Gastrocnemius medialis (tissue), 4 donors: ENCODE measurements around the gene HRH2. TPM values are rescaled to one million over a fixed set of nuclear protein-coding genes. Genes with fewer than 3 reads are reported as not detected.

Experiments used
- ATAC-seq, 2 donors: fragments of 150-250 bp; one replicate each; pipeline ENCODE4 v1.9.1; 2016
- DNase-seq, 2 donors: peaks; one replicate each; pipeline ENCODE4 v3.0.0-alpha.2; 2019
- H3K27ac ChIP-seq, 4 donors: fragments of 200-600 bp; sonication (generic); 1 replicate in 1 of 4; 2 replicates in 3 of 4; pipeline ENCODE4 v1.5.1; 2016 to 2018; ENCODE audit warnings: mild to moderate bottlenecking in 2 of 4, moderate library complexity in 1 of 4
- H3K27me3 ChIP-seq, 3 donors: fragments of 200-600 bp; sonication (generic) in 2 of 3; 1 replicate in 1 of 3; 2 replicates in 2 of 3; pipeline versions ENCODE4 v1.5.1 to v1.6.0; 2016 to 2019; ENCODE audit warnings: mild to moderate bottlenecking in 1 of 3, moderate library complexity in 1 of 3
- H3K36me3 ChIP-seq, 2 donors: fragments of 200-600 bp; sonication (generic) in 1 of 2; one replicate each; pipeline ENCODE4 v1.5.1; 2017 to 2018
- H3K4me1 ChIP-seq, 2 donors: fragments of 200-600 bp; sonication (generic) in 1 of 2; one replicate each; pipeline ENCODE4 v1.5.1; 2016 to 2017; ENCODE audit warnings: mild to moderate bottlenecking in 2 of 2
- H3K4me3 ChIP-seq, 4 donors: fragments of 200-600 bp; sonication (generic) in 3 of 4; 1 replicate in 1 of 4; 2 replicates in 3 of 4; pipeline ENCODE4 v1.5.1; 2016 to 2019; ENCODE audit warnings: mild to moderate bottlenecking in 2 of 4
- H3K9me3 ChIP-seq, 3 donors: fragments of 200-600 bp; sonication (generic) in 2 of 3; 1 replicate in 1 of 3; 2 replicates in 2 of 3; pipeline ENCODE4 v1.5.1; 2016 to 2019
- CTCF ChIP-seq, 5 experiments: fragments of 450-650 bp in 3 of 5; fragments of 200-600 bp in 2 of 5; sonication (generic) in 2 of 5; IDR thresholded peaks in 4 of 5; conservative IDR thresholded peaks in 1 of 5; 1 replicate in 4 of 5; 2 replicates in 1 of 5; pipeline ENCODE4 v1.5.1; 2016 to 2019; ENCODE audit warnings: antibody characterized with exemption in 5 of 5, mild to moderate bottlenecking in 3 of 5, moderate library complexity in 3 of 5
- POLR2A ChIP-seq, 2 donors: fragments of 450-650 bp; IDR thresholded peaks; one replicate each; pipeline ENCODE4 v1.6.1; 2017; ENCODE audit warnings: antibody characterized with exemption in 2 of 2, mild to moderate bottlenecking in 2 of 2, moderate library complexity in 2 of 2
- in situ Hi-C, 4 donors: fragments of 200-750 bp; cut with MboI; loops; one replicate each; pipeline versions ENCODE4 v1.15.0 to v1.8.0; 2017; ENCODE audit warnings: low sequenced_read_pairs in 4 of 4
- intact Hi-C: fragments of 100-400 bp; cut with DNase I; formaldehyde crosslinking; loops from one replicate; pipeline ENCODE4 v1.15.1; 2023; ENCODE audit warnings: low total_unique reads
- total RNA-seq, 4 donors: library from RNA; depleted of rRNA; stranded (reverse); fragments of >200 nt; gene quantifications; one replicate each; pipeline versions ENCODE4 v1.1.0 to v1.2.3, GENCODE V29; 2016

The HRH2 gene
- total RNA-seq, 4 donors from 2014 or later = 0.44 to 1.6 (median 0.76) TPM

- DNase-seq (no peak), ATAC-seq (no peak)
- no peaks in the 10 kb centered on the region for H3K4me1 ChIP-seq
- H3K27me3 ChIP-seq = peaks cover 0 to 4% (median 0%) of the 10 kb centered on the region in 3 donors
- H3K27ac ChIP-seq = no peak overlapping the region
- TF ChIP-seq CTCF (IDR thresholded peaks at IDR 0.05 in 4 of 5, conservative IDR thresholded peaks at IDR 0.05 in 1 of 5) = no peak
- no peak for TF ChIP-seq POLR2A (IDR thresholded peaks at IDR 0.05)
- no peaks in the 10 kb centered on the region for H3K9me3 ChIP-seq
- H3K36me3 ChIP-seq = no peaks in the 10 kb centered on the region
- in situ Hi-C loops (no loop called here), intact Hi-C loops (no loop called here)
- H3K4me3 ChIP-seq = no peak overlapping the region
Observed at GRCh38 chr5:175743676-175744210, 85.9 kb downstream of the HRH2 start.

- Histone ChIP-seq H3K9me3 (no peaks in the 10 kb centered on the region), H3K4me3 (no peak overlapping the region), H3K27me3 (peaks cover 0 to 8% (median 7%) of the 10 kb centered on the region in 3 donors), H3K27ac (no peak overlapping the region), H3K4me1 (no peaks in the 10 kb centered on the region), H3K36me3 (no peaks in the 10 kb centered on the region)
- in situ Hi-C loops = no loop called here
- no peak for ATAC-seq
- no peak for TF ChIP-seq POLR2A (IDR thresholded peaks at IDR 0.05)
- TF ChIP-seq CTCF (IDR thresholded peaks at IDR 0.05 in 4 of 5, conservative IDR thresholded peaks at IDR 0.05 in 1 of 5) = no peak
- no peak for DNase-seq
- intact Hi-C loops = no loop called here
Observed at GRCh38 chr5:175745210-175745609, 87.3 kb downstream of the HRH2 start.

- no peak overlapping the region for H3K27ac ChIP-seq
- DNase-seq (no peak), ATAC-seq (no peak)
- H3K36me3 ChIP-seq = no peaks in the 10 kb centered on the region
- no peaks in the 10 kb centered on the region for H3K4me1 ChIP-seq
- no peak for TF ChIP-seq POLR2A (IDR thresholded peaks at IDR 0.05)
- no peak for TF ChIP-seq CTCF (IDR thresholded peaks at IDR 0.05 in 4 of 5, conservative IDR thresholded peaks at IDR 0.05 in 1 of 5)
- H3K4me3 ChIP-seq = no peak overlapping the region
- no peaks in the 10 kb centered on the region for H3K9me3 ChIP-seq
- in situ Hi-C loops = no loop called here
- peaks cover 0 to 9% (median 9%) of the 10 kb centered on the region in 3 donors for H3K27me3 ChIP-seq
- intact Hi-C loops = no loop called here
Observed at GRCh38 chr5:175746851-175747250, 89.0 kb downstream of the HRH2 start.

GRCh38 chr5:175747539-175748060 is 89.7 kb downstream of the HRH2 start:
- H3K9me3 ChIP-seq = no peaks in the 10 kb centered on the region
- intact Hi-C loops = no loop called here
- H3K36me3 ChIP-seq = no peaks in the 10 kb centered on the region
- in situ Hi-C loops = no loop called here
- ATAC-seq (no peak), DNase-seq (no peak)
- H3K27me3 ChIP-seq = peaks cover 0 to 12% (median 9%) of the 10 kb centered on the region in 3 donors
- no peaks in the 10 kb centered on the region for H3K4me1 ChIP-seq
- TF ChIP-seq CTCF (IDR thresholded peaks at IDR 0.05 in 4 of 5, conservative IDR thresholded peaks at IDR 0.05 in 1 of 5) (no peak), POLR2A (IDR thresholded peaks at IDR 0.05) (no peak)
- H3K27ac ChIP-seq = no peak overlapping the region
- H3K4me3 ChIP-seq = no peak overlapping the region

GRCh38 chr5:175748650-175749049 is 90.8 kb downstream of the HRH2 start:
- ATAC-seq (no peak), DNase-seq (no peak)
- Histone ChIP-seq H3K4me1 (no peaks in the 10 kb centered on the region), H3K36me3 (no peaks in the 10 kb centered on the region), H3K27ac (no peak overlapping the region), H3K9me3 (no peaks in the 10 kb centered on the region), H3K4me3 (no peak overlapping the region), H3K27me3 (peaks cover 0 to 16% (median 9%) of the 10 kb centered on the region in 3 donors)
- intact Hi-C loops (no loop called here), in situ Hi-C loops (no loop called here)
- TF ChIP-seq POLR2A (IDR thresholded peaks at IDR 0.05) (no peak), CTCF (IDR thresholded peaks at IDR 0.05 in 4 of 5, conservative IDR thresholded peaks at IDR 0.05 in 1 of 5) (no peak)
